Tongue (tissue), 3 donors: ENCODE measurements around the gene ATP6V0D1. TPM values are rescaled to one million over a fixed set of nuclear protein-coding genes. Genes with fewer than 3 reads are reported as not detected.

Experiments
- DNase-seq: peaks from one replicate; pipeline ENCODE4 v3.0.0-alpha.2; 2015
- small RNA-seq: library from RNA; depleted of rRNA; stranded (forward); fragments of <200 nt; gene quantifications from one replicate; pipeline ENCODE3, GENCODE V24; 2014; ENCODE audit warnings: low replicate concordance
- total RNA-seq: library from RNA; depleted of rRNA; stranded (reverse); fragments of >200 nt; gene quantifications from one replicate; pipeline ENCODE4 v1.2.3, GENCODE V29; 2014

The ATP6V0D1 gene
- total RNA-seq, 1 donor from 2014 or later = 90.3 TPM

GRCh38 chr16:67393111-67393787, 87.7 kb downstream of the ATP6V0D1 start, which contains the start of gene TPPP3:
Gene TPPP3, minus strand, starts transcription at chr16:67393498. Its CDS starts 2,387 bp downstream, at chr16:67391111.
- DNase-seq = peak; percentile 96

DNA sequence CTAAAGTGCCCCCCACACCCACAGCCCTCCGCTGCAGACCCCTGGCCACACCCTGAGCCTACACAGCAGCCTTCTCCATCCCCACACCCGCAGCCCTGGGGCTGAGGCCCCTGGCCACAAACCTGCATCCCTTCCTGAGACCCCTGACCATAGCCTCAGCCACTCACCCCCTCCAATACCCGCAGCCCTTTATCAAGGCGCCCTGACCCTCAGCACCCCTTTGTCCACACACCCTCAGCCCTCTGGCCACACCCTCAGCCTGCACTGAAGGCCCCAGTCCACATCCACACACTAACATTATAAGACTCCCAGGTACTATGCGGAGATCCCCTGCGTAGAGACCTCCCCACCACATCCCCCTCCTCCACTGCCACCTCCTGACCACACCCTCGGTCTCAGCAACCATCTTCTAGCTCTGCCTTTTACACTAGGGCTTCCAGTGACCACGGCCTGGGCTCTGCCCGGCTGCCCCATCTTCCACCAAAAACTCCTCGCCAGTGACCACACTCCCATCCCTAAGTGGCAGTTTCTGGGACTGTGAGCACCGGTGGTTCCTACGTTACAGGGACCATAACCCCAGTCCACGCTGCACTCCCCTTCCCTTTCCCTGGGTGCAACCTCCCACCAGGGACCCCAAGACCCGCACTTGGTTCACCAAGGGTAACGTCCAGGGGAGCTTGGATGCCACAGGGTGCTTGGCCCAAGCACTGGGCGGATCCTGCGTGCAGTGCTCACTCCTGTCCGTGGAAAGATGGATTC, 88.5 kb downstream of the ATP6V0D1 start:
- no peak for DNase-seq

- DNase-seq = peak; percentile 86
Observed at GRCh38 chr16:67391424-67392300, 89.3 kb downstream of the ATP6V0D1 start.

DNA sequence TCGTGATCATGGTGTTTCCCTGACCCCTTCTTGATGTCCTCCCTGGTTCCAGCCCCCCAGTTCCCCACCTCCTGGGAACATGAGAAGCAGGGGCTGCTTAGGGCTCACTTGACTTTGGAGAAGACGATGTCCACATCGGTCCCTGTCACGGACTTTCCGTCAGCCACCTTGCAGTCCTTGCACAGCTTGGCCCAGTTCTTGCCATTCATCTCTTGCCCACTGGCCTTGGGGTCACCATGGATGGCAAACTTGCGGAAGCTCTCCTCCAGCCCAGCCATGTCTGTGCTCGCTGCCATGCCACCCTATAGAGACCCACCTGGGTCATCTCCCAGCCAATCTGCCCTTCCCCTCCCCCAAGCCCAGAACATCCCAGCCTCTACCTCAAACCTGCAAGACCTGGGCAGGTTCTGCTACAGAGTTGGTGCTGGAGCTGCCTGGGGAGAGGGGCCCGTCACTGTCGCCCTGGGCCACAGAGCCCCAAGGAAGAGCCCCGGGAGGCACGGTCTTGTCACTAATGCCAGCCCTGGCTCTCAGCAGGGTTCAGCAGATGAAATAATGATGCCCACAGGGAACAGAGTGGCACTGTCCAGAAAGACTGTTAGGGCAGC, 90.0 kb downstream of the ATP6V0D1 start:
- no peak for DNase-seq

DNA sequence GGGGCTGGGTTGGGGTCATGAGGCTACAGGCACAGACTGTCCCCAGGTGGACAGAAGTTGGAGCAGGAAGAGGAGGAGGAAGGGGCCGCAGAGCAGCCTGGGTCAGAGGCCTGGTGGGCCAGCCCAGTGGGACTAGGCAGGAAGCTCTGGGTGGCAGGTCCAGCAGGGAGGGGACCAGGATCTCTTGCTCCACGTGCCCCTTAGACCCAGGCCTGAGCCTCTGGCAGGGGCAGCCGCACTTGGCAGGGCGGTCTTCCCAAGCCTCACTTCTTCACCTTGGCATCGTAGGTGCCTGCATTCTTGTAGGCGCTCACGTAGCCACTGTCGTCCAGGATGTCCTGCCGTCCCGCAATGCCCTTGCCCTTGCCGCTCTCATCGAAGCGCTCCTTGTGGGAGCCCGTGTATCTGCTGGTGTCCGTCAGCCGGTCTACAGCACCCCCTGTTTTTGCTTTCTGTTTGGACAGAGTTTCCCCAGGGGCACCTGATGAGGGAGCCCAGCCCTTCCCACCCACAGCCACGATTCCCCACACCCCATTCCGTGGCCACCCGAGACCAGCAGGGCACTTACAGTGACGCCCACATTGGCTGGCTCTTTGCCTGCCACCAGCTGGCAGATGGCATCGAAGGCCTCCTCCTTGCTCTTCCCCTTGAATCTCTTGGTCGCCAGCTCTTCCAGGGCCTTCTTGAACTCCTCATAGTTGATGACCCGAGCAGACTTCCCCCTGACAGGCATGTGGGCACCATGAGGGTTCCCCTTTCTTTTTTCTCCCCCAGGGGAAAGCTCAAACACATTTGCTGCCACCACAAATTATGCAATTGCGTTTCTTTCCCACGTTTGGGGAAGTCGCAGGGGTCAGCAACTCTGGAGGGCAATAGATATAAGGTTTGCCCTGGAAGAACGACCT, 90.8 kb downstream of the ATP6V0D1 start:
- DNase-seq = peak; percentile 68

DNA sequence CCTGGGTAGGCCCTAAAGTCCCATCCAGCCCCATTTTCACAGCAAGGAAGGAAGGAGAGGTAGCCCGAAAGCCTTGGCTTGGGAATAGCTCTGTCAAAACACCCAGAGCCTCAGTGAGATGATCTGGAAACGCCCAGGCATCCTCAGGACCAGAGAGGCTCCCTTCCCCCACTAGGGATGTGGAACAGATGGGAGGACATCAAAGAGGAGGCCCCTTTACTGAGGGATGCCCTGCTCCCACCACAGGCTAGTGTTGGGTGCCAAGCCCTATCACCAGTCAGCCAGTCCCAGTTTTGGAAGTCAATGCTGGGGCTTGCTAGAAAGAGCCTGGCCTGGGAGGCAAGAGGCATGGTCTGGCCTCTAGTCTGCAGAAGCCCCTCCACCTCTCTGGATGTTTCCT, 92.4 kb downstream of the ATP6V0D1 start:
- no peak for DNase-seq

DNA sequence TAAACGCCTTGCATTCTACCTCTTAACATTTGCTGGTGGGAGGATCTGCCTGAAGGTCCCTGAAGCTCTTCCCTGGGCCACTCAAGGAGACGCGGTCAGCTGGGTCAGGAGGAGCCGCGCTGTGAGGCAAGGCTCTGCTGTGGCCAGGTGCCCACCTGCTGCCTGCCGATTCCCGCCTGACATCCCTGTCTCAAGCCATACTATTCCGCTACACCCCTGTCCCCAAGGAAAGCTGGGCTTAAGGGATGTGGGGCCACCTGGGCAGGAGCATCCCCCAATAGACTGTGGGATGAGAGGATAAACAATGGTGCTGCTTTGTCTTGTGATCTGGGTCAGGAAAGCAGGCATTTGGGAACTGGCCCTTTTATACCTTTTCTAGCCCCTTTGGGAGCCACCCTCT, 92.8 kb downstream of the ATP6V0D1 start:
- no peak for DNase-seq

Small RNA genes lying within 50 kb of the gene (small RNA-seq; reads per million reads assigned to genes)
- not detected for gene RNU1-123P

Other genes starting within 250 kb of the ATP6V0D1 start
- gene FHOD1, start 233.7 kb downstream of the ATP6V0D1 start, total RNA-seq = 10.1 TPM
- 0.10 TPM for gene SLC9A5, start 232.2 kb downstream of the ATP6V0D1 start, total RNA-seq
- gene PLEKHG4, start 201.6 kb downstream of the ATP6V0D1 start, total RNA-seq = 21.0 TPM
- 0.10 TPM for gene KCTD19, start 154.4 kb downstream of the ATP6V0D1 start, total RNA-seq
- 0.41 TPM for gene LRRC36, start 154.3 kb downstream of the ATP6V0D1 start, total RNA-seq
- gene TPPP3, start 87.7 kb downstream of the ATP6V0D1 start, total RNA-seq = 135 TPM
- 14.2 TPM for gene ZDHHC1, start 64.7 kb downstream of the ATP6V0D1 start, total RNA-seq
- gene HSD11B2, start 50.0 kb downstream of the ATP6V0D1 start, total RNA-seq = 7.8 TPM
- gene AGRP, start 2.4 kb upstream of the ATP6V0D1 start, total RNA-seq = not detected
- gene RIPOR1, start 47.7 kb upstream of the ATP6V0D1 start, total RNA-seq = 50.5 TPM
- 40.0 TPM for gene CTCF, start 81.4 kb upstream of the ATP6V0D1 start, total RNA-seq
- gene CARMIL2, start 164.0 kb upstream of the ATP6V0D1 start, total RNA-seq = 2.3 TPM
- 7.3 TPM for gene ACD, start 179.1 kb upstream of the ATP6V0D1 start, total RNA-seq
- gene PARD6A, start 179.8 kb upstream of the ATP6V0D1 start, total RNA-seq = 2.2 TPM
- gene ENKD1, start 185.6 kb upstream of the ATP6V0D1 start, total RNA-seq = 13.6 TPM
- gene C16orf86, start 185.7 kb upstream of the ATP6V0D1 start, total RNA-seq = 3.4 TPM
- gene GFOD2, start 238.2 kb upstream of the ATP6V0D1 start, total RNA-seq = 12.5 TPM